SK-N-SH (cell line): Measurements from ENCODE around the gene OTOS. TPM values are rescaled to one million over a fixed set of nuclear protein-coding genes. Genes with fewer than 3 reads are reported as not detected.

Experiments
- CTCF ChIA-PET: fragments of 300-600, 350-600 bp; formaldehyde crosslinking; extraction: SDS; loops from one replicate; lab custom pipeline; 2021; lab: Yijun Ruan, JAX
- POLR2A ChIA-PET: fragments of 350-600 bp; sonication (Branson Sonifier 250); formaldehyde crosslinking; extraction: SDS; loops from one replicate; lab custom pipeline; 2020; ENCODE audit warnings: antibody characterized with exemption, inconsistent platforms; lab: Yijun Ruan, JAX
- DNase-seq: peaks from one replicate; pipeline ENCODE4 v3.0.0; 2012
- H2AFZ ChIP-seq: fragments of 200-600 bp; sonication (generic); 2 replicates; pipeline ENCODE4 v1.8.1; 2016; ENCODE audit warnings: antibody characterized with exemption, mild to moderate bottlenecking, low read depth
- H3F3A ChIP-seq: fragments of 200-600 bp; sonication (generic); replicated peaks from 2 replicates; pipeline ENCODE3; 2016; ENCODE audit warnings: antibody characterized with exemption, mild to moderate bottlenecking; ENCODE audit not compliant: insufficient read depth
- H3K27ac ChIP-seq, 2 experiments: fragments of 200-500 bp in 1 of 2; fragments of 200-600 bp in 1 of 2; sonication (Bioruptor generic) in 1 of 2; sonication (generic), shearing (Covaris generic) in 1 of 2; 2 replicates each; pipeline versions ENCODE4 v1.5.1 to v1.6.1; 2014 to 2016; ENCODE audit warnings: low read depth in 2 of 2, inconsistent platforms in 1 of 2, low read length in 1 of 2, mild to moderate bottlenecking in 1 of 2, mixed read lengths in 1 of 2
- H3K27me3 ChIP-seq: fragments of 200-600 bp; sonication (generic), shearing (Covaris generic); 2 replicates; pipeline ENCODE4 v1.6.1; 2016; ENCODE audit warnings: mixed run types; ENCODE audit not compliant: insufficient read depth
- H3K36me3 ChIP-seq, 2 experiments: fragments of 200-500 bp in 1 of 2; fragments of 200-600 bp in 1 of 2; sonication (Bioruptor generic) in 1 of 2; sonication (generic) in 1 of 2; replicated peaks in 1 of 2; 2 replicates each; pipeline versions ENCODE3 to v1.5.1; 2014 to 2016; ENCODE audit warnings: low read length in 1 of 2, mild to moderate bottlenecking in 1 of 2; ENCODE audit not compliant: insufficient read depth in 2 of 2, control insufficient read depth in 1 of 2
- H3K4me1 ChIP-seq, 2 experiments: fragments of 200-500 bp in 1 of 2; fragments of 200-600 bp in 1 of 2; sonication (Bioruptor generic) in 1 of 2; sonication (generic), shearing (Covaris generic) in 1 of 2; 2 replicates each; pipeline versions ENCODE4 v1.5.1 to v1.6.1; 2014 to 2016; ENCODE audit warnings: low read depth in 1 of 2, low read length in 1 of 2, mixed run types in 1 of 2; ENCODE audit not compliant: insufficient read depth in 2 of 2, control insufficient read depth in 1 of 2
- H3K4me2 ChIP-seq: fragments of 200-600 bp; sonication (generic), shearing (Covaris generic); 2 replicates; pipeline ENCODE4 v1.6.1; 2017; ENCODE audit warnings: mixed run types
- H3K4me3 ChIP-seq, 2 experiments: fragments of 200-500 bp in 1 of 2; fragments of 200-600 bp in 1 of 2; sonication (Bioruptor generic) in 1 of 2; sonication (generic), shearing (Covaris generic) in 1 of 2; 2 replicates each; pipeline versions ENCODE4 v1.5.1 to v1.8.1; 2014 to 2016; ENCODE audit warnings: low read depth in 2 of 2, inconsistent platforms in 1 of 2, low read length in 1 of 2, mild to moderate bottlenecking in 1 of 2, mixed read lengths in 1 of 2, moderate library complexity in 1 of 2
- H3K79me2 ChIP-seq: fragments of 200-600 bp; sonication (generic); 2 replicates; pipeline ENCODE4 v1.8.1; 2017; ENCODE audit warnings: mild to moderate bottlenecking; ENCODE audit not compliant: insufficient read depth
- H3K9ac ChIP-seq: fragments of 200-600 bp; sonication (generic); 2 replicates; pipeline ENCODE4 v1.6.1; 2017; ENCODE audit warnings: mixed run types
- H3K9me2 ChIP-seq: fragments of 200-600 bp; sonication (generic); 2 replicates; pipeline ENCODE4 v1.6.1; 2017; ENCODE audit warnings: mixed run types
- H3K9me3 ChIP-seq: fragments of 200-600 bp; sonication (generic); 2 replicates; pipeline ENCODE4 v1.6.1; 2017; ENCODE audit warnings: mixed run types, mild to moderate bottlenecking, moderate library complexity
- H4K20me1 ChIP-seq: fragments of 200-600 bp; sonication (generic); 2 replicates; pipeline ENCODE4 v1.6.1; 2017; ENCODE audit warnings: mild to moderate bottlenecking, mixed run types; ENCODE audit not compliant: insufficient read depth
- CHD2 ChIP-seq: fragments of 150-350 bp; IDR thresholded peaks from 2 replicates; pipeline ENCODE4 v1.6.1; 2018; ENCODE audit warnings: low read length; ENCODE audit not compliant: partially characterized antibody
- EP300 ChIP-seq, 2 experiments: IDR thresholded peaks; 2 replicates each; pipeline versions ENCODE4 v1.4.0 to v1.6.1; 2012; ENCODE audit warnings: borderline replicate concordance in 1 of 2, low read depth in 1 of 2, low read length in 1 of 2
- EZH2phosphoT487 ChIP-seq: fragments of 200-600 bp; sonication (generic); IDR thresholded peaks from 2 replicates; pipeline ENCODE4 v1.6.1; 2017; ENCODE audit warnings: low read depth, mixed run types, mild to moderate bottlenecking, antibody characterized with exemption, moderate library complexity, borderline replicate concordance
- FOXJ3 ChIP-seq: sonication (generic); formaldehyde crosslinking; IDR thresholded peaks from 2 replicates; pipeline ENCODE4 v1.5.1; 2020; ENCODE audit warnings: mild to moderate bottlenecking, missing genetic modification reagents
- IRF3 ChIP-seq: fragments of 150-350 bp; IDR thresholded peaks from 2 replicates; pipeline ENCODE4 v1.6.1; 2016; ENCODE audit warnings: mild to moderate bottlenecking, low read depth, low read length
- MEF2A ChIP-seq: IDR thresholded peaks from 2 replicates; pipeline ENCODE4 v1.4.0; 2012; ENCODE audit warnings: low read depth, borderline replicate concordance
- NFIC ChIP-seq: IDR thresholded peaks from 2 replicates; pipeline ENCODE4 v1.4.0; 2012; ENCODE audit warnings: borderline replicate concordance
- NRF1 ChIP-seq: IDR thresholded peaks from 2 replicates; pipeline ENCODE4 v1.6.1; 2012; ENCODE audit warnings: low read depth, mild to moderate bottlenecking, low read length
- RAD21 ChIP-seq: IDR thresholded peaks from 2 replicates; pipeline ENCODE4 v1.6.1; 2012; ENCODE audit warnings: mild to moderate bottlenecking, low read length
- RCOR1 ChIP-seq: fragments of 150-350 bp; IDR thresholded peaks from 2 replicates; pipeline ENCODE4 v1.6.1; 2017; ENCODE audit warnings: antibody characterized with exemption, low read length
- RFX5 ChIP-seq: IDR thresholded peaks from 2 replicates; pipeline ENCODE4 v1.6.1; 2012; ENCODE audit warnings: mild to moderate bottlenecking, improper control_type of control experiment, low read length
- SIN3A ChIP-seq: IDR thresholded peaks from 2 replicates; pipeline ENCODE4 v1.6.1; 2012; ENCODE audit warnings: low read depth, mild to moderate bottlenecking, low read length, moderate library complexity, borderline replicate concordance
- TAF1 ChIP-seq: IDR thresholded peaks from 2 replicates; pipeline ENCODE4 v1.6.1; 2012; ENCODE audit warnings: low read depth, mild to moderate bottlenecking, low read length, moderate library complexity, borderline replicate concordance
- TCF12 ChIP-seq: IDR thresholded peaks from 2 replicates; pipeline ENCODE4 v1.4.0; 2012
- WGBS: methylation state at CpG from one replicate; pipeline ENCODE4 v1.1.6; 2017; ENCODE audit warnings: low lambda C conversion rate; 5-methylcytosine and 5-hydroxymethylcytosine counted together
- polyA plus RNA-seq, 3 experiments: library from polyadenylated mRNA; depleted of rRNA; stranded (reverse); fragments of >200 nt; gene quantifications; 2 replicates each; pipeline ENCODE4 v1.2.3, GENCODE V29; 2012
- TF ChIP-seq, protein P1 (sequence below): IDR thresholded peaks from 2 replicates; pipeline ENCODE4 v1.4.0; 2012; ENCODE audit warnings: low read depth, borderline replicate concordance
- TF ChIP-seq, protein P2 (sequence below): IDR thresholded peaks from 2 replicates; pipeline ENCODE4 v1.6.1; 2012; ENCODE audit warnings: mild to moderate bottlenecking, low read depth, low read length, moderate library complexity
- TF ChIP-seq, protein P3 (sequence below): fragments of 150-350 bp; IDR thresholded peaks from 2 replicates; pipeline ENCODE4 v1.6.1; 2017; ENCODE audit warnings: antibody characterized with exemption, low read length, low read depth, borderline replicate concordance

Gene OTOS
- polyA plus RNA-seq, 1 of the 3 experiments (the other 2 are of a cell fraction), result not detected

DNA sequence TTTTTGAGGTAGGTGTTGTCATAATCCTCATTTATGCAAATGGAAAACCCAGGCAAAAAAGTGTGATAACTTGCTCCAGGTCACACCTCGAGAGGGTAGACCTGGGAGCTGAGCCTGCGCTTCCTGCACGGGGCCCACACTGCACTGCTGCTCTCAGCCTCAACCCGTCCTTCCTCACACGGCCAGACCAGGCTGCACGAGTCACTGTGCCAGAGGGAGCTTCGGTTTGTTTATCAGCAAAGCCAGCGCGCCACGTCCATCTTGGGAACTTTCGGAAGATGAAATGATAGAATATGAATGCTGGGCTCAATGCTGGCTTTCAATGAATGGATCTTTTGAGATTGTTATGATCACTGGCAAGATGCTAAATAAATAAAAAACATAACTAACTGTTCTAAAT lies 18.8 kb downstream of the OTOS start:
- H3K4me2 ChIP-seq, result no peak overlapping the region
- no peak overlapping the region for H2AFZ ChIP-seq
- POLR2A ChIA-PET, result no interaction called here
- H3K27ac ChIP-seq, result no peak overlapping the region
- H3K9me3 ChIP-seq, result no peaks in the 10 kb centered on the region; the same call in 1 of the 2 replicates
- H3K9ac ChIP-seq, result no peak overlapping the region
- H3K79me2 ChIP-seq, result no peaks in the 10 kb centered on the region
- H3K4me3 ChIP-seq, result no peak overlapping the region
- CTCF ChIA-PET, result interaction anchor here (1.4 kb wide), 1 partner anchor 29 kb away, joined by 3 read pairs; no protein-coding TSS in a partner anchor
- H3F3A ChIP-seq, result no peaks in the 10 kb centered on the region
- H4K20me1 ChIP-seq, result no peaks in the 10 kb centered on the region
- 34% methylated on average over 11 of the region's 11 CpGs for WGBS
- no peaks in the 10 kb centered on the region for H3K4me1 ChIP-seq
- no peak for TF ChIP-seq SIN3A
- TF ChIP-seq, protein P1, sequence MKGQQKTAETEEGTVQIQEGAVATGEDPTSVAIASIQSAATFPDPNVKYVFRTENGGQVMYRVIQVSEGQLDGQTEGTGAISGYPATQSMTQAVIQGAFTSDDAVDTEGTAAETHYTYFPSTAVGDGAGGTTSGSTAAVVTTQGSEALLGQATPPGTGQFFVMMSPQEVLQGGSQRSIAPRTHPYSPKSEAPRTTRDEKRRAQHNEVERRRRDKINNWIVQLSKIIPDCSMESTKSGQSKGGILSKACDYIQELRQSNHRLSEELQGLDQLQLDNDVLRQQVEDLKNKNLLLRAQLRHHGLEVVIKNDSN, result no peak
- TF ChIP-seq RCOR1, result no peak
- TF ChIP-seq IRF3, result no peak
- no peak for TF ChIP-seq TAF1
- TF ChIP-seq, protein P2, sequence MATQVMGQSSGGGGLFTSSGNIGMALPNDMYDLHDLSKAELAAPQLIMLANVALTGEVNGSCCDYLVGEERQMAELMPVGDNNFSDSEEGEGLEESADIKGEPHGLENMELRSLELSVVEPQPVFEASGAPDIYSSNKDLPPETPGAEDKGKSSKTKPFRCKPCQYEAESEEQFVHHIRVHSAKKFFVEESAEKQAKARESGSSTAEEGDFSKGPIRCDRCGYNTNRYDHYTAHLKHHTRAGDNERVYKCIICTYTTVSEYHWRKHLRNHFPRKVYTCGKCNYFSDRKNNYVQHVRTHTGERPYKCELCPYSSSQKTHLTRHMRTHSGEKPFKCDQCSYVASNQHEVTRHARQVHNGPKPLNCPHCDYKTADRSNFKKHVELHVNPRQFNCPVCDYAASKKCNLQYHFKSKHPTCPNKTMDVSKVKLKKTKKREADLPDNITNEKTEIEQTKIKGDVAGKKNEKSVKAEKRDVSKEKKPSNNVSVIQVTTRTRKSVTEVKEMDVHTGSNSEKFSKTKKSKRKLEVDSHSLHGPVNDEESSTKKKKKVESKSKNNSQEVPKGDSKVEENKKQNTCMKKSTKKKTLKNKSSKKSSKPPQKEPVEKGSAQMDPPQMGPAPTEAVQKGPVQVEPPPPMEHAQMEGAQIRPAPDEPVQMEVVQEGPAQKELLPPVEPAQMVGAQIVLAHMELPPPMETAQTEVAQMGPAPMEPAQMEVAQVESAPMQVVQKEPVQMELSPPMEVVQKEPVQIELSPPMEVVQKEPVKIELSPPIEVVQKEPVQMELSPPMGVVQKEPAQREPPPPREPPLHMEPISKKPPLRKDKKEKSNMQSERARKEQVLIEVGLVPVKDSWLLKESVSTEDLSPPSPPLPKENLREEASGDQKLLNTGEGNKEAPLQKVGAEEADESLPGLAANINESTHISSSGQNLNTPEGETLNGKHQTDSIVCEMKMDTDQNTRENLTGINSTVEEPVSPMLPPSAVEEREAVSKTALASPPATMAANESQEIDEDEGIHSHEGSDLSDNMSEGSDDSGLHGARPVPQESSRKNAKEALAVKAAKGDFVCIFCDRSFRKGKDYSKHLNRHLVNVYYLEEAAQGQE, result no peak
- TF ChIP-seq NRF1, result no peak
- no peak for TF ChIP-seq NFIC
- TF ChIP-seq EZH2phosphoT487, result no peak
- no peak for TF ChIP-seq RAD21
- TF ChIP-seq, all 33 proteins: peak for 0
- DNase-seq, result peak; percentile 22
- Histone ChIP-seq H3K36me3 (peaks cover 0 to 4% of the 10 kb centered on the region in 2 experiments), H3K9me2 (no peaks in the 10 kb centered on the region), H3K27me3 (no peaks in the 10 kb centered on the region)

DNA sequence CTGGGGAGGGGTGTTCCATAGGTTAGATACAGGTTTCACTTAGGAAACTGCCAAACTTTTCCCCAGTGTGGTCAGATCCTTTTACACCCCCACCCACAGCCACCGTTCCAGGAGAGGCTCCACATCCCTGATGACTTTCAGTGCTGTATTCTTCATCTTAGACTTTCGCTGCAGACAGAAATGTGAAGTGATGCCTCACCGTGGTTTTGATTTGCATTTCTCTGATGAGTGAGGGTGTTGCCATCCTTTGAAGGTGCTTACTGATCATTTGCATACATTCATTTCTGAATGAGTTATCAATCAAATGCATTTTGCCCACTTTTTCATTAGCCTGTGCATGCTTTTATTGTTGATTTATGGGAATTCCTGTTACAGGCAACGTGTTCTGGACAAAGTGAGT lies 19.3 kb downstream of the OTOS start:
- DNase-seq, result no peak
- Histone ChIP-seq H3K27ac (no peak overlapping the region), H3K9me2 (no peaks in the 10 kb centered on the region), H3K36me3 (no peaks in the 10 kb centered on the region), H3K27me3 (no peaks in the 10 kb centered on the region), H4K20me1 (no peaks in the 10 kb centered on the region), H3K79me2 (no peaks in the 10 kb centered on the region), H3K4me1 (no peaks in the 10 kb centered on the region), H3K4me3 (no peak overlapping the region), H3K4me2 (no peak overlapping the region), H3K9ac (no peak overlapping the region), H2AFZ (no peak overlapping the region), H3K9me3 (no peaks in the 10 kb centered on the region; the same call in 1 of the 2 replicates), H3F3A (no peaks in the 10 kb centered on the region)
- ChIA-PET CTCF (interaction anchor here (1.4 kb wide), 1 partner anchor 29 kb away, joined by 3 read pairs; no protein-coding TSS in a partner anchor), POLR2A (no interaction called here)
- 44% methylated on average over 4 of the region's 4 CpGs for WGBS
- no peak for TF ChIP-seq RFX5
- no peak for TF ChIP-seq EP300 (IDR thresholded peaks at IDR 0.05; ENCODE audit: borderline replicate concordance in 1 of 2, low read depth in 1 of 2, low read length in 1 of 2)
- TF ChIP-seq, protein P3, sequence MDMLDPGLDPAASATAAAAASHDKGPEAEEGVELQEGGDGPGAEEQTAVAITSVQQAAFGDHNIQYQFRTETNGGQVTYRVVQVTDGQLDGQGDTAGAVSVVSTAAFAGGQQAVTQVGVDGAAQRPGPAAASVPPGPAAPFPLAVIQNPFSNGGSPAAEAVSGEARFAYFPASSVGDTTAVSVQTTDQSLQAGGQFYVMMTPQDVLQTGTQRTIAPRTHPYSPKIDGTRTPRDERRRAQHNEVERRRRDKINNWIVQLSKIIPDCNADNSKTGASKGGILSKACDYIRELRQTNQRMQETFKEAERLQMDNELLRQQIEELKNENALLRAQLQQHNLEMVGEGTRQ, result no peak
- TF ChIP-seq TAF1, result no peak
- no peak for TF ChIP-seq IRF3
- no peak for TF ChIP-seq SIN3A
- TF ChIP-seq TCF12, result no peak
- no peak for TF ChIP-seq RCOR1
- no peak for TF ChIP-seq CHD2
- TF ChIP-seq FOXJ3 (CRISPR knock-in tag), result no peak
- TF ChIP-seq MEF2A, result no peak
